T follicular helper cell (primary cell): Measurements from ENCODE around the gene NRG2.
A peak's percentile ranks its signal among the peaks of the same experiment; 100 is the strongest.

Experiments used
- DNase-seq: peaks from one replicate; pipeline ENCODE4 v3.0.0-alpha.2; 2020; ENCODE audit warnings: low read depth

The NRG2 gene

DNA sequence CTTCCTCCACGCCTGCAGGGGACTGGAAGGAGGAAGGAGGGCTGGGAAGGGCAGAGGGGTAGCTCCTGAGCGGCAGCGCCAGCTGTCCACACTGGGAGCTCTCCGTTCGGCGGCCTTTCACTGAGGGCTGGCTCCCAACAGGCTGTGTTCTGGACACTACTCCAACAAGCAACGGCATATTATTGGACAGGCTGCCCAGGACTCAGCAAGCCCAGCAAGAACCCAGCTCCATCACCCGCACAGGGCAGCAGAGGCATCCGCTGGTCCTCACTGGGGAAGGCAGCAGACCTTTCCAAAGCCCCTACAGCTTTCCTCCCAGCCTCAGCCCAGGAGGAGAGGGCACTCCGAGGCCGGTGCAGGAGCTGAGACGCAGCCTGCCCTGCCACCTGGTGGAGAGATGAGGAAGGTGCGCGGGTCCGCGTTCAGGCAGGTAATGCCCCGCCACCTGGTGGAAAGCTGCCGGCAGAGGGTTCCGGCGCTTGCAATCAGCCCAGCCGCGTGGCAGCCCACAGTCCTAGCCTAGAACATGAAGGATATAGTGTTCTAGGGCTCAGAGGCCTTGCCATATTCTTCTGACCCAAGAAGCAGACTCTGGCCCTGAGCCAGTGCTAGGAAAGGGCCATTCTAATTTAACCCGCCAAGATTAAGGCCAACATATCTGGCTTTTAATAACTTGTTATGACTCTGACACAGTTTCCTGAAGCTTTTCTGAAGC, 74.4 kb downstream of the NRG2 start:
- peak; percentile 79 for DNase-seq

DNA sequence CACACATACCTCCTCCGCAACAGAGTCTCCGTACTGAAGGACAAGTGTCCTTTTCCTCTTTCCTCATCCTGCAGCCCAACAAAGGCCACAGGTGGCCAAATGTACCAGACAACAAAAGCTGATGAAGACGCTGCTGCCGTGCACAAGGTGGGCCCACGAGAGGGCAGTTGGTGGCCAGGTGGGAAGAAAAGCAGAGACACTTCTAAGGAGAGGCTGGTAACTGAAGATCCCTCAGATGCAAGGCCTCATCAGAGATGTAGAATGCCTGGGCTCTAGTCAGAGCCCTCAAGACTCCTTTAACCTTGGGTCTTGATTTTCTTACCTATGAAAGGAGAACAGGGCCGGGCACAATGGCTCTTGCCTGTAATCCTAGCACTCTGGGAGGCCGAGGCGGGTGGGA, 75.7 kb downstream of the NRG2 start:
- DNase-seq: no peak

DNA sequence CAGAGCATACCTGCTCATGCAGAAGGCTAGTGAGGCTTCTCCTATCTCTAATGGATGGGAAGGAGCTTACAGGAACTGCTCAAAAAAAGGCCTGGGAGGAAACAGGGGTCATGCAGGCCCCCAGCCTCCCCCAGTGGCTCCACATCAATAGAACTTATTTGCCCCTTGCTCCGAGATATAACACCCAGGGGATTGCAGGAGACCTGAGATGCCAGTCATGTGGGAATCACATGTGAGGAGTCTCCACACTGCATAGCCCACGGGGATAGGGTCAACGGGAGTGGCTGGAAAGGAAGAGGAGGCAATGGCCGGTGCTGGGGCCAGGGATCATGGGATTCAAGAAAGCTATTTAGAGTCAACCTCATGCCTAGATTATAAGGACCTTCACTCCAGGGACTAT, 76.2 kb downstream of the NRG2 start:
- no peak for DNase-seq

DNA sequence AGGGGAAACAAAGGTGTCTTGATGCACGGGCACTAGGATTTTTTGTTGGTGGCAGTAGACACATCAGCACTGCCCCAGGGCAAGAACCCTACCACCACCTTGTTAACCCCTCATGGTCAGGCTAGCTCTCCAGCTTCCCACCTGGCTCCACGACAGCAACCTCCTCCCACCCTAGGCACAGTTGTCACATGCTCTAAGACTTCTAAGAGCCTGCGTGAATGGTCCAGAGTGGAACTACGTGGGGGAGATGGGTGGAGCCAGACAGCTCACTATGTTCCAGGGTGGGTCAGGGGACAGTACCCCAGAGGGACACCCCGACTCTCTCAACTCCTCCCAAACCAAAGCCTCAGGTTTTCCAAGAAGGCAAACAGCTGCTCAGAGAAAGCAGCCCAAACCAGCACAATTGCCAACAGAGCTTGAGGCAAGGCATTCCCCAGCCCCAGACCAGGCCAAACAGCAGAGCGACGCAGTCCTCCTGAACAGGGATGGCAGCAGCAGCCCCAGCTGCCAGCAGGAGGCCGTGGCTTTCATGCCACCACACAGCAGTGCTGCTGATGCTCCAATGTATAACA, 78.0 kb downstream of the NRG2 start:
- DNase-seq: no peak

DNA sequence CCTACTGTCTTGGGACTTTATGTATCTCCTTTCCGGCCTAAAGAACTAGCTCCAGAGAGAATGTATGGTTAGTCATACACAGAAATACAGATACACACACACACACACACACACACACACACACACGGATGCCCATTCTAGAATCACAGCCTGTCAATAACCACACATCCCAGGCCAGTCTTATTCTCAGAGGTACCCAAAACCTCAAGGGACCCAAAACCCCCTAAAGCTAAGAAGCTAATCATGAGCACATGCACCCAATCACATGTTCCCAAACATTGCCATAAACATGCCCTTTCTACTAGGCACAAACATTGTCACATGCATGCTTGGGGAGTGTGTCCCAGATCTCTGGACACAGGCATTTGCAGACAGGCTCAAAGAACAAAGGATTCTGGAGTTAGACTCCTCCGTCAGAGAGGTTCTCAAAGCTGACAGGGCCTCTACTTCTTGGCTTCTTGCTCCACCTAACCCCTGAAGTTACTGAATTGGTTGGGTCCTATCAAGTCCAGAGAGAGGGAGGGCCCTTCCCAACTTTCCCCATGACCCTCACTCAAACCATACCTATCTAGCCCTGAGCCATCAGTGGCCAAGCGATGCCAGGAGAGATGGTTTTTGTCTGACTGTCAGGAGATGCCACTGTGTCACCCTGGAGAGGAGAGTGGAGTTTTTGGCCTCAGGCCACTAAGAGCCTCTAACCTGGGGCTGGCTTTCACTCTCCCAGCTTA, 78.7 kb downstream of the NRG2 start:
- no peak for DNase-seq

DNA sequence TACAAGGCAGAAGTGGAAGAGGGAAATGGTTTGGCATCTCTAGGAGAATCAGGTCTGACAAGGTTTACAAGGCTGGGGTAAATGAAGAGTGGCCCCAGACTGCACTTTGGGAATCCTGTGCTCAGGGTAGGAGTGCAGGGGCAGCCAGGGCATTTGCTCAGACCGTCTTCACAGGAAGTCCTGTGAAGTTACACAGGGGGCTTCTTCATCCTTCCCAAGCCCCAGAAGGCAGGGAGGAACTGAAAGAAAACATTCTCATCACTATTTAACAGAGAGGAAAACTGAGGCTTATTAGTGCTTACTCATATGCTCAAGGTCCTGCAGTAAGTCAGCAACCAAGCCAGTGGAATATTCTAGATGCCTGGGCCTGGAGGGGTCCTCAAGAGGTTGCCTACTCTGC, 80.7 kb downstream of the NRG2 start:
- DNase-seq: no peak

DNA sequence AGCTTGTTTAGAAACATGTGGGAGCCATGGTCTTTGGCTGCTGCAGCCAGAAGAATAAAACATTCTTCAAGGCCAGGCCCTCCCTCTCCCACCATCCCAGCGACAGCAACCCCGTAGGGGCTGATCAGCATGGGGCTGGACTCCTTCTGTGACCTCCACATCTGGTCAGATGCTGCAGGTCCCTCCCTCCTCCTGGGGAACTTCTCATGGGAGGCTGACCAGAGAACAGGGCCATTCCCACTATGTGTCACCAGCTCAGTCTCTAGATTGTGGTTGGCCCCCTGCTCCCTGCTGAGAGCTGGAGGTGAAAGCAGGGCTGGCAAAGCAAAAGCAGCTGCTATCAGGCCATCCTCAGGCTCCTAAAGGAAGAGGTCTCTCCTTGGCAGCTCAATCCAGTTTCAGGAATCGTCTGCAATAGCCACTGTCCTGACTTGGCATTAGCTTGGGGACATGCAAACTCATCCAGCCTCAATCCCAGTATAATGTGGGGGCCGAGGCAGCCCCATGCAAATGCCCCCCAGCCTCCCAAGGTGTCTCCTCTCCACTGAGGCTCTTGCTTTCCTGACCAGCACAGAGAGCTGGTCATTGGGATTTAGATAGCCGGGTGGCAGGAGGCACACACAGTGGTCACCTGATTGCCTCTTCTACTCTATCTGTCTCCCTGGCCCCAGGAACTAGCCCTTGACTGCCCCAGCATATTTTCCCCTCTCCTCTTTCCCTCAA, 81.5 kb downstream of the NRG2 start:
- DNase-seq: no peak

DNA sequence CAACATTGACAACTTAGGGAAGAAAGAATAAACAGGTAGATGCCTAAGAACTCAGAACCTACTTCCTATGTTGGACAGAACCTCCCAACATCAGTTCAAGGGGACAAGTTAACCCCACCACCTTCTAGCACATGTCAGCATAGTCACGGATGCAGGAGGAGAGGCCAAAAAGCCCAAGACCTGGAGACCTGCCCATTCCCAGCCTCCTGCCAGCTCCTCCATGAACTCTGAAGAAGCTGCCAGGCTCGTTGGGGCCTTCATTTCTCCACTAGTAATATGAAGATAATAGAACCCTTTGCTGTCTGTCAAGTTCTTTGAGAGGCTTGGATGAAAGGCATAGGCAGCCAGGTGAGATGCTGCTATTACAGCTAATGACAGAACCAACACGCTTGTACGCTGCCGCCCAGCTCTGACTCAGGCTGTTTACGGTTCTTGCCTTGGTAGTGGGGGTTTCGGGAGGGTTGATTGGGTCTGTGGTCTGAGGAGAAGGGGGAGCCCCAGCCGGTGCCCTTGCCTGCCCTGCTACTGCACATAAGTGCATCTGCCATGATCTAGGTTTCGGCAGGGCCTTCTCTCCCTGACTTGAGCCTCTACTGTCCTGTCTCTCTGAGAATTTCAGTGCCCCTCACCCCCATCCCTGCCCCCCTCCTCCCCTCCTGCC, 82.2 kb downstream of the NRG2 start:
- no peak for DNase-seq

DNA sequence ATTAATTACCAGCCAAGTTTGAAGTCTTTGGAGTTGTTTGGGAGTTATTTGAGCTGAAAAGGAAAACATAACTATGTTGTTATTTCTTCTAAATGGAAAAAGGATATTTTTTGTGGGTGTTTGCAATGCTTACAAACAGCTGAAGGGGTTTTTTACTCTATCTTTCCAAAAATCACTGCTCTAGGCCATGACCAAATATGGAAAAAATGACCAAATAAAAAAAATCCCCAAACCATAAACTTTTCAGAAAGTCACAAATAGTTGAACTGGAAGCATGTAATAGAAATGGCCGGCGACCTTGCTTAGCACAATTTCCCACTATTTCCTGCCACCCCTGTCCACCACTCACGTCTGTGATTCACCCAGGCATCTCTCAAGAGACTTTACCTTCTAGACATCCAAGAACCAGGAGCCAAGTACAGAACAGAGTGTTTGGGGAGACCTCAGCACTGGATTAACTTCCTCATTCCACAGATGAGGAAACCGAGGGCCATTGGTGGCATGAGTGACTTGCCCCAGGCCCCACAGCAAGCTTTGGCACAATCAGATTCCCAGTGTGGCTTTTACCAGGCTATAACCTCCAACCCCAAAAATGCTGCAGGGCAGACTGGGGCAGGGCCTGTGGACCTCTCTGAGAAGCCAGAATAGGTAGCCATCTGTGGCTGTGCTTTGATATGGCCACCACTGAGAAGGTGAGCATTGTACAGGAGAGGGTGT, 84.5 kb downstream of the NRG2 start:
- no peak for DNase-seq

DNA sequence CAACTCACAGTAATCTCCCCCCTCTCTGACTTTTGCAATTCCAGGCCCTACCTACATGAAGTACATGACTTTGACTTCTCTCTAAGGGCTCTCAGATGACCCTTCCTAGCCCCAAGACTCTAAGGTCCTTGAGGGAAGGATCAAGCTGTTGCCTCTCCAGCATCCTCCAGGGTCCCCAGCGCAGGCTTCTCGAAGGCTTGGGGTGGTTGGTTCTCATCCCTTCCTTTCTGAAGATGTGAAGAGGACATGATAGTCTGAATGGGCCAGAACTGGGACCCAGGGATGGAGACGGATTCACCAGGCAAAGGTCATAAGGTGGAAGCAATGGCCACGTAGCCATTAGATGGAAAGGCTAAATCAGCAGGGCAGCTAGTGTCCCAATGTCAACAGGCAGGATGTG, 86.8 kb downstream of the NRG2 start:
- no peak for DNase-seq

DNA sequence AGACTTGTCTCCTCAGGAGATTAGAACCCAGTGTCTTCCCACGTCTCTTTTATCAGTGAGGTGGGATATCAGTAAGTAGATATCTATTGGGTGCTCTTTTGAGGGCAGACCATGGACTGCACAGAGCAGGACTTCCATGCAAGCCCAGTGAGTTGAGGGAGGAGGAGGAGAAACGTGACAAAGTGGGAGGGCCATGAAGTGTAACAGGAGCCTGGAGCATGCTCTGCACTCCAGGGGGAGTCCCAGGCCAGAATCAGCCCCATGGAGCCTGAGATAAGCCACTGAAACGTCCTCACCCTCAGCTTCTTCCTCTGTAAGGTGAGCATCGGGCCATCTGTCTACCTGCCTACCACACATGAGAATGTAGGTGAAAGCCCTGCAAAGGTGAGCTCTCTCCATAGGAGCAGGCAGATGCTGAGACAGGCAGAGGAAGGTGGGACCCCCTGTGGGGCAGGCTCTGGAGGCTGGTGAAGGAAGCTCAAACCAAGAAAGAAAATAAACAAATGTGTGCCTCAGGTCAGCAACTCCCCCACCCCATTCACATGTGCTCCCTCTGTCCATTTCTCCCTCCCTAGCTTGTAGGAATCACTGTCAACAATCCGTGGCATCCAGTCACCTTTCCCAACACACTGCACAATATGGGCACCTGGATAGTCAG, 87.4 kb downstream of the NRG2 start:
- DNase-seq: no peak

DNA sequence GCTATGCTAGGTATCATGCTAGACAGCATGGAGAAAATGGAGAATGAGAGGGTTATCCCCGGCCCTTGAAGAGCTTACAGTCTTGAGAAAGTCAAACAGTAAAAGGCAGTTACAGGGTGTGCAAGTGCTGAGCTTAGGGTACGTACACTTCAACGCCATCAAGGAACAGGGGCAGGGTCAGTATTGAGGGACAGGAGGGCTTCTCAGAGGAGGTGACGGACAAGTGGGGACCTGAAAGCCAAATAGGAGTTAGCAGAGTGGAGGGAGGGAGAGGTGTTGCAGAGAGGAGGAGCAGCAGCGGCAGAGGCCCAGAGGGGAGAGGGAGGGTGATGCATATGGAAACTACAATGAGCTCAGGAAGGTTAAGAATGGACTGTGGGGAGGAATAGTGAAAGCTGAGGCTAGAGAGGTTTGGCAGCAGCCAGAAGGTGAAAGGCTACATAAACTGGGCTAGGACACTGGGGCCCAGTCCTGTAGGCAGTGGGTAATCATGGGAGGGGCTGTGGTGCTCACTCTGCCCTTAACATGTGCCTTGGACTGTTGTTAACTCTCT, 88.0 kb downstream of the NRG2 start:
- no peak for DNase-seq

DNA sequence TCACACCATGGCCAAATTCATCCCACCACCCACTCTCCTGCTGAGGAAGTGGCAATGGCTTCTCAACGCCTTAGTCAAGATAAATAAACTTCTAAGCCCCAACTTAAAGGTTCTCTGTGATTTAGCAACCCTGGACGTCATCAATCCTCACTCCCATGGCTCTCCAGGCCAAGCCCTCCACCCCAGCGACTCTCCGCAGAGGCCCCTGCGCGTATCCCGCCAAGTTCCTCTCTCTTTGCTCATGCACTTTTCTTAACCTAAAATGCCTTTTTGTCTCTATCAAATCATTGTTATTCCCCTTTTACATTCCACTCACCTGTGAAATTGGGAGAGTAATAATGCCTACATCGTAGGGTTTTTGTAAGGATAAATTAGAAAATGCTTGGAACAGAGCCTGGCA, 88.6 kb downstream of the NRG2 start:
- DNase-seq: no peak

DNA sequence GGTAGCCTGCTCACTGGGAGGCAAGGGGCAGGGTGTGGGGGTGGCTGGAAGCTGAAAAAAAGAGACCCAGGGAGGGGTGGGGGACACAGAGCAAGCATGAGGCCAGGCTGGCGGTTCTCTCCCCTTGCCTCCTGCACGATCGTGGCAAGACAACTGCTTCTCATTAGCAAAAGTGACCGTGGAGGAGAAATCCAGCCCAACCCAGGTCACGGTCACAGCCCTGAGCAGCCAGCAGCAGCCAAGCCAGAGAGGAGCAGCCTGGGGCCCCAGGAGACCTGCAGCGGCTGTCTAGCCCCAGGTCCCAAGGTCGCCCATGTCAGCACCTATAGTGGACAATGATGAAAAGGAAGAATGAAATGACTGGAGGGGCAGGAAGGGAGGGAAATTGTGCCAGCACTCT, 89.1 kb downstream of the NRG2 start:
- no peak for DNase-seq

DNA sequence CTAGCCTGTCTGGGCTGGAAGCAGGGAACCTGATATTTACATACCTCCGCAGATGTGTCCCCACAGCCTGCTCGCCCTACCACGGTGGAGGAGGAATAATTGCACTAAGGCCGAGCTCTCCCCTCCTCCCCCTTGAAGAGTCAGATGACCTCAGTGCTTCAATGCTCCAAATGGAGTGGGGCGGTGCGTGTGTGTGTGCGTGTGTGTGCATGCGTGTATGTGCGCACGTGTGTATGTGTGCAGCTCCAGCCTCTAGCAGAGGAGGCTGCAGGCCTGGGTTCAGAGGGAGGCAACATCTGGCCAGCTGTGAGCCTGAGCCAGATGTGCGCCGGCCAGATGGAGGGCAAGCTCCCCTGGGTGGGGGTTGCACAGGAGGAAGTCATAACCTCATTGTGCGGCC, 90.5 kb downstream of the NRG2 start:
- DNase-seq: no peak

DNA sequence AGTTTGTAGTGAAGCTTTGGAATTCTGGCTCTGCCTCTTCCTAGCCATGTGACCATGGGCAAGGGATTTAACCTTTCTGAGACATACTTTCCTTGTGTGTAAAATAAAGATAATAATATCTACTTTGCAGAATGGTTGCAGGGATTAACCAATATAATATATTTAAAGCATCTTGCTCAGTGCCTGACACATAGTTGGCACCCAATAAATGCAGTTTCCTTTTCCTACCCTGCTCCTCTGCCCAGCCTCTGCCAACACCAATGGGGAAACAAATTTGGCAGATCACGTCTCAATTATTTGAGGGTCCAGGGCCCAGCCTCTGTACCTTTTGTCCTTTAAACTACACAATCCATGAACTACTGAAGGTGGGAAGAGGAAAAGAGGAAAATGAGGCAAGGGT, 91.1 kb downstream of the NRG2 start:
- no peak for DNase-seq

DNA sequence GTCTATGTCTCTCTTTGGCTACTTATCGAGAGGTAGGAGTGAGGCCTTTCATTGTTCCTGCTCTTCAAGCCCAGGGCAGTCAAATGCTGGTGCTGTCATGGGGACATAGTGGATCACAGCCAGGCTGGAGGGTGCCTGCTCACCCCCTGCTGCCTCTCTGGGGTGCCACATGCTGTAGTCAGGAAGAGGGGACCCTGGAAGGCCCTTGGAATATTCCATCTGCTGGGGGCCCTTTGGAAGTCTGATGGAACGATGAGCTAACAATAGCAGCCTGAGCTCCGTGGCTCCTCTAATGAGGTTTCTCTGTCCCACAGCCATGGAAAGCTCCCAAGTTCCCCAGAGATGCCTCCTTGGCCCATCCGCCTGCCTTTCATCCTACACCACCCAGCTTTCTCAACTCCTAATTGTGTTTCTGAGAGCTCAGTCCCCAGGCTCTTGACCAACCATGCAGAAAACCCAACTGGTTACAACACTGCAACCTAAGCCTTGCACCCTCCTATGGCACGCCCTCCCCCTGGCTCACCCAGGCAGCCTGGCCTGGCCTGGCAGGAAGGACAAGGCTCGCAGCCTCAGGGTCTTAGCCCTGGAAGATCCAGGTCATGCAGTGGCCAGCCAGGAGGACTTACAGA, 91.7 kb downstream of the NRG2 start:
- DNase-seq: no peak

DNA sequence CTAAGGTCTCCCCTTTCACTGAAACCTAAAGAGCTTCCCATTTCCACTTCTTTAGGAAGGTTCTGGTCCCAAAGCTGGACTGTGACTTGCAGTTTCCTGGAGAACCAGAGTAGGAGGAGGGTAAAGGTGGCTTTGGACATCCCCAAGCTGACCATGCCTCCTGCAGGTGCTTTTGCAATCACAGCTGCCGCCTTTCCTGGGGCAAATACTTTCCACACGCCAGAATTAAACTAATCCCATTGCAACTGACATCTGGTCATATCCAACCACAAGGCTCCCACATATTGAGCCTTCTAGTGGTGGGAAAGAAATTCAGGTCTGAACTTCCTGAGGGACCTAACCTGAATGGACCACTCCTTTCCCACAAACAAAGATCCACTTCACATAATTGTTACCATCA, 92.7 kb downstream of the NRG2 start:
- no peak for DNase-seq

DNA sequence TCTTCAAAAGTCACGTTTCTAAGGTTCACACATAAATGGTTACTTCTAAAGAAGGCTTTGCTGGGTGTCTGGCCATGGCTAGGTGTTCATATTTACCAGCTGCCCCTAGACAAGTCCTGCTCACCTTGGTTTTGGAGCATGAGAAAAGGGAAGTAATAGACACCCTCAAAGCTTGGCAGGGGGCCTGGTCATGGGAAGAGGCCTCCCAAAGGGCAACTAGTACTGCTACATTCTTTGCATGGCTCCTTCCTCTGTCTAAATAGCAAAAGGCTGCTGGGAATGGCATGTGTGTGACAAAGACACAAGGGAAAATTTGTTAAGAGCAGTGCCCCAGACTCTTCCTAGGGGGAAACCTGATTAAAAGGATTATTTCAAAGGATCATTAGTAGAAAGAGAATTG, 93.4 kb downstream of the NRG2 start:
- no peak for DNase-seq

DNA sequence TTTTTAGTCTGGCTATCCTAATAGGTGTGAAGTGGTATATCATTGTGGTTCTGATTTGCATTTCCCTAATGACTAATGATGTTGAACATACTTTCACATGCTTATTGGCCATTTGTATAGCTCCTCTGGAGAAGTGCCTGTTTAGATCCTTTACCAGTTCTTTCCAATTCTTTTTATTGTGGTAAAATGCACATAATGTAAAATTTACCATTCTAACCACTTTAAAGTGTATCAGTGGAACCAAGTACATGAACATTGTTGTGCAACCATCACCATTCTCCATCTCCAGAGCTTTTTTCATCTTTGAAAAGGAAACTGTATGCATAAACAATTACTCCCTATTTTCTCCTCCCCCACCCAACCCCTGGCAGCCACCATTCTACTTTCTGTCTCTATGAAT, 95.4 kb downstream of the NRG2 start:
- no peak for DNase-seq
